GM23248 (cell line): Measurements from ENCODE around the gene NR4A1.

Source experiments
- EZH2 ChIP-seq: fragments of 200-600 bp; sonication (generic); IDR thresholded peaks from 2 replicates; pipeline ENCODE4 v1.6.1; 2018; ENCODE audit warnings: antibody characterized with exemption, mild to moderate bottlenecking; ENCODE audit not compliant: insufficient read depth, poor library complexity, severe bottlenecking
- EZH2phosphoT487 ChIP-seq: fragments of 200-600 bp; sonication (generic); IDR thresholded peaks from 2 replicates; pipeline ENCODE4 v1.6.1; 2018; ENCODE audit warnings: antibody characterized with exemption, moderate library complexity, mild to moderate bottlenecking, low read depth; ENCODE audit not compliant: insufficient read depth

DNA sequence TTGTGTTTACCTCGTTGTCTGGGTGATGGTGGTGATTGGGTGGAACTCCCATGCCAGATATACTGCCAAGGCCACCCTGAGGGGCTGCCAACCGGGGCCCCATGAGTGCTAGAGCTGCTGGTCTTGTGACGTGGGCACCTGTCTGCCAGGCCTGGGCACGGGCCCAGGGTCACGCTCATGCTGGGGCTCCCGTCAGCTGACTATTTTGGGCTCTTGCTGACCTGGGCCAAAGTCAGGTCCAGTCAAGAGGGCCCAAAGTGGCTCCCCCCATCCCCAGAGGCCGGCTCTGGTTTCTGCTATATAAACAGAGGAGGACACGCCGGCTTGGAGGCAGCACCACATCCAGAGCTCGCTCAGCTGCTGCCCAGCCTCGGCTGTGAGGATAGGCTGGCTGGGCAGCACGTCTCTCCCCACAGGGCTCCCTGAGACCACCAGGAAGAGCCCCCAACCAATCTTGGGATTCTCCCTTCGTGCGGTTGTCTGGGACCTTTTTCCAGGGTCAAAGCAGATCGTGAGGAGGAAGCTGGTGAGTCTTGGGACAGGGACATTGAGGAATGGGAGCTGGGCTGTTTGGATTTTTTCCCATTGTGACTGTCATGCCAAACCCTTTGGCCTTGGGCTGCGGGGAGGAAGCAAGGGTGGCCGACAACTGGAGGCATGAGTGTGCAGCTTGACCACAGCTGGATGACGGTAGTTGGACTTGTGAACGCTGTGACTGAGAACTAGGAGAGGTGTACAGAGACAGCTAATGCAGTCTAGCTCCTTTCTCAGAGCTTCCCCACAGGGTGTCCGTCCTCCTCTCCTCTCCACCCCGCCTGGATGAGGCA, 7.6 kb upstream of the NR4A1 start:
- TF ChIP-seq EZH2phosphoT487 (no peak), EZH2 (no peak)
